LNCaP clone FGC (cell line): Measurements from ENCODE around the gene RFPL1.
A peak's percentile ranks its signal among the peaks of the same experiment; 100 is the strongest.

Source experiments
- DNase-seq: peaks from one replicate; pipeline ENCODE4 v3.0.0-alpha.2; 2011; ENCODE audit warnings: low read depth
- H3K4me3 ChIP-seq: 2 replicates; pipeline ENCODE4 v1.5.1; 2011; ENCODE audit warnings: mild to moderate bottlenecking, low read depth, low read length, control low read depth
- TF ChIP-seq, protein P1 (sequence below): IDR thresholded peaks from 2 replicates; pipeline ENCODE4 v1.5.1; 2012; ENCODE audit warnings: mild to moderate bottlenecking; ENCODE audit not compliant: control insufficient read depth, insufficient read depth; ENCODE audit errors: extremely low read depth

RFPL1 gene

GRCh38 chr22:29464581-29464980 is 26.2 kb downstream of the RFPL1 start:
- no peak for DNase-seq
- TF ChIP-seq, protein P1, sequence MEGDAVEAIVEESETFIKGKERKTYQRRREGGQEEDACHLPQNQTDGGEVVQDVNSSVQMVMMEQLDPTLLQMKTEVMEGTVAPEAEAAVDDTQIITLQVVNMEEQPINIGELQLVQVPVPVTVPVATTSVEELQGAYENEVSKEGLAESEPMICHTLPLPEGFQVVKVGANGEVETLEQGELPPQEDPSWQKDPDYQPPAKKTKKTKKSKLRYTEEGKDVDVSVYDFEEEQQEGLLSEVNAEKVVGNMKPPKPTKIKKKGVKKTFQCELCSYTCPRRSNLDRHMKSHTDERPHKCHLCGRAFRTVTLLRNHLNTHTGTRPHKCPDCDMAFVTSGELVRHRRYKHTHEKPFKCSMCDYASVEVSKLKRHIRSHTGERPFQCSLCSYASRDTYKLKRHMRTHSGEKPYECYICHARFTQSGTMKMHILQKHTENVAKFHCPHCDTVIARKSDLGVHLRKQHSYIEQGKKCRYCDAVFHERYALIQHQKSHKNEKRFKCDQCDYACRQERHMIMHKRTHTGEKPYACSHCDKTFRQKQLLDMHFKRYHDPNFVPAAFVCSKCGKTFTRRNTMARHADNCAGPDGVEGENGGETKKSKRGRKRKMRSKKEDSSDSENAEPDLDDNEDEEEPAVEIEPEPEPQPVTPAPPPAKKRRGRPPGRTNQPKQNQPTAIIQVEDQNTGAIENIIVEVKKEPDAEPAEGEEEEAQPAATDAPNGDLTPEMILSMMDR = no peak
- no peak overlapping the region for H3K4me3 ChIP-seq

DNA sequence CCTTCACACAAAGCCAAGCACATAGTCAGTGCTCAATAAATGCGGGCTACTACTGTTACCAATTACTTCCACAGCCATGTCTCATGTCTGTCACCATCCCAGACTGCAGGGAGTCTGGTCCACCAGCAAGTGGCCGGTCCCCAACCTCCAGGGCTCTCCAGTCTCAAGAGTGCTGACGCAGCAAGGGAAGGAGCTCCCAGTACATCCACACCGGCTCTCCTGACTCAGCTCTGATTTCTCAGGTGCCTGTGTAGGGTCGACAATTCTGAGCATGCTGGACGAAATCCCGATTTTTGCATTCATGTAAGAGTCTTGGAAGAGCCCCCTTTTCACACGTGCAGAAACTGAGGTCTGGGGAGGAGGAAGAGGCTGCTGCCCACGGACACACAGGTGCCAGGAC is 31.4 kb downstream of the RFPL1 start:
- DNase-seq = no peak
- TF ChIP-seq, protein P1 = no peak
- H3K4me3 ChIP-seq = no peak overlapping the region

- peak overlapping the region; percentile 29 for H3K4me3 ChIP-seq
- TF ChIP-seq, protein P1 = peak; percentile 77
- DNase-seq = no peak
These were observed 31.9 kb downstream of the RFPL1 start for GRCh38 chr22:29470159-29470855.

DNA sequence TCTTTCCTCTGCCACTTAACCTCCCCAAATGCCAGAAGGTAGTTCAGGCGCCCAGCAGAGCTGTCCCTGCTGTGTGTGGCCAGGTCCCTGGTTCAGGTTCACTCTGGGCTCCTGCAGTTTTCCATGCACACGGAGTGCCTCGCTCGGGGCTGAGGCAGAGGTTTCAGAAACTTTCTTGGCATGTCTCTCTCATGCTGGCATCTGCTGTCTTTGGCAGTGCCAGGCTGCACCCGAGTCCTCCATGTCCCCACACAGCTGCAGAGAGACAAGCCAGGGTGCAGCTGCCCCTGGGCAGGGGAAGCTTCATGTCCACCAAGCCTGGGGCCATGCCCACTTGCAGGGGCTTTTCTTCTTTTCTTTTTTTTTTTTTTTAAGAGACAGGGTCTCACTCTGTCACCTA is 34.6 kb downstream of the RFPL1 start:
- no peak overlapping the region for H3K4me3 ChIP-seq
- no peak for DNase-seq
- TF ChIP-seq, protein P1 = no peak

DNA sequence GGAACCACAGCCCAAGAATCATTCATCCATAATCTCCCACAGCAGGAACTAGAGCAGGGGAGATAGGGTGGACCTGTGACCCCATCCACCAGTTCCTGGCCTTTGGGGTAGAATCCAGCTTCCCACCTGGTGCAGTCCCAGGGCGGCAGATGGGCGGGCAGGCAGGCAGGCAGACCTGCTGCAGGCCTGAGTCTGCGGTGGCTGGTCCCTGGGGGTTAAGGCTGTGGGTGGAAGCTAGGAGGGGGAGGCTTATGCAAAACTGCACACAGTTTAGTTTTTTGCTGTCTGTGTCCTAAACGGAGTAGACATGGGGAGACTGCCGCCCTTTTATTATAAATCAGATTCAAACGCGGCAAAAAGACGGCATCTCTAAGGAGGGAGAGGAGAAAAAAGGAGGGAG is 37.2 kb downstream of the RFPL1 start:
- DNase-seq = no peak
- TF ChIP-seq, protein P1 = no peak
- H3K4me3 ChIP-seq = no peak overlapping the region

- no peak overlapping the region for H3K4me3 ChIP-seq
- TF ChIP-seq, protein P1 = no peak
- DNase-seq = no peak
These were observed 37.7 kb downstream of the RFPL1 start for GRCh38 chr22:29476116-29476515.
